ENCODE results near the gene ABCC8. TPM values are rescaled to one million over a fixed set of nuclear protein-coding genes. Genes with fewer than 3 reads are reported as not detected.

Gene ABCC8
- total RNA-seq, 6 experiments from 2014 or later = 1.3 to 1.5 TPM; not detected in 4

DNA sequence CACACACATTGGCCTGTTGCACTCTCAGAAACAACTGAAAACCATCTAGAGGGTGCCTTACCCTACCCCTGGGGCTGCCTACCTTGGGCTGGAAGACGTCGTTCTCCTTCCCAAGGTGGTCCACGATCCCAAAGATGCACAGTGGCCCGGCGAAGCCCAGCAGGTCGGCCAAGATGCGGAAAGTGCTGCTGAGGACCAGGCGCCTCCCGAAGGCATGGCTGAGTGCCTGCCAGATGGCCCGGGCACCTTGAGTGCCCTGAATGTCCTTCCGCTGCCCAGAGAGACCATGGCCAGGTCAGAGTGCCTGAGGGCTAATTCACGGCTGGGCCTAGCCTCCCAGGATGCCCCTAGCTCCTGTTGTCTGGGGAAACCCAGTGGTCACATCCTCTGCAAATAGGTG is 16.2 kb downstream of the ABCC8 start:
- Histone ChIP-seq H3K4me1 (no peaks in the 10 kb centered on the region), H3K4me3 (no peak overlapping the region), H3K9me3 (no peaks in the 10 kb centered on the region), H3K27me3 (no peaks in the 10 kb centered on the region), H3K36me3 (no peaks in the 10 kb centered on the region), H3K27ac (no peak overlapping the region)
- no peak for ATAC-seq
- DNase-seq = no peak
- no CpG with 5 or more reads among the region's 12 CpGs for WGBS (ENCODE audit: insufficient coverage, low coverage, low lambda C conversion rate, missing lambda C conversion rate)
- TF ChIP-seq, protein P1, sequence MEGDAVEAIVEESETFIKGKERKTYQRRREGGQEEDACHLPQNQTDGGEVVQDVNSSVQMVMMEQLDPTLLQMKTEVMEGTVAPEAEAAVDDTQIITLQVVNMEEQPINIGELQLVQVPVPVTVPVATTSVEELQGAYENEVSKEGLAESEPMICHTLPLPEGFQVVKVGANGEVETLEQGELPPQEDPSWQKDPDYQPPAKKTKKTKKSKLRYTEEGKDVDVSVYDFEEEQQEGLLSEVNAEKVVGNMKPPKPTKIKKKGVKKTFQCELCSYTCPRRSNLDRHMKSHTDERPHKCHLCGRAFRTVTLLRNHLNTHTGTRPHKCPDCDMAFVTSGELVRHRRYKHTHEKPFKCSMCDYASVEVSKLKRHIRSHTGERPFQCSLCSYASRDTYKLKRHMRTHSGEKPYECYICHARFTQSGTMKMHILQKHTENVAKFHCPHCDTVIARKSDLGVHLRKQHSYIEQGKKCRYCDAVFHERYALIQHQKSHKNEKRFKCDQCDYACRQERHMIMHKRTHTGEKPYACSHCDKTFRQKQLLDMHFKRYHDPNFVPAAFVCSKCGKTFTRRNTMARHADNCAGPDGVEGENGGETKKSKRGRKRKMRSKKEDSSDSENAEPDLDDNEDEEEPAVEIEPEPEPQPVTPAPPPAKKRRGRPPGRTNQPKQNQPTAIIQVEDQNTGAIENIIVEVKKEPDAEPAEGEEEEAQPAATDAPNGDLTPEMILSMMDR (IDR thresholded peaks at IDR 0.05) = no peak
- no peak for TF ChIP-seq POLR2A (IDR thresholded peaks at IDR 0.05)
- intact Hi-C loops (cut with DNase I) = no loop called here

GRCh38 chr11:17459236-17459896 is 17.3 kb downstream of the ABCC8 start:
- no peaks in the 10 kb centered on the region for H3K9me3 ChIP-seq
- no peaks in the 10 kb centered on the region for H3K4me1 ChIP-seq
- TF ChIP-seq, protein P1 (IDR thresholded peaks at IDR 0.05) = no peak
- no peak for TF ChIP-seq POLR2A (IDR thresholded peaks at IDR 0.05)
- ATAC-seq (no peak), DNase-seq (no peak)
- no peaks in the 10 kb centered on the region for H3K27me3 ChIP-seq
- H3K36me3 ChIP-seq = no peaks in the 10 kb centered on the region
- 56% methylated on average over 9 of the region's 9 CpGs for WGBS (ENCODE audit: insufficient coverage, low coverage, low lambda C conversion rate, missing lambda C conversion rate)
- H3K27ac ChIP-seq = no peak overlapping the region
- H3K4me3 ChIP-seq = no peak overlapping the region
- intact Hi-C loops (cut with DNase I) = no loop called here

GRCh38 chr11:17458268-17458667 is 18.4 kb downstream of the ABCC8 start:
- intact Hi-C loops (cut with DNase I) = no loop called here
- Histone ChIP-seq H3K4me3 (no peak overlapping the region), H3K36me3 (no peaks in the 10 kb centered on the region), H3K27me3 (no peaks in the 10 kb centered on the region), H3K27ac (no peak overlapping the region), H3K9me3 (no peaks in the 10 kb centered on the region), H3K4me1 (no peaks in the 10 kb centered on the region)
- TF ChIP-seq, protein P1 (IDR thresholded peaks at IDR 0.05) = no peak
- no peak for TF ChIP-seq POLR2A (IDR thresholded peaks at IDR 0.05)
- peak in 1 of 4 donors; percentile 38 for ATAC-seq
- 36% methylated on average over 8 of the region's 8 CpGs for WGBS (ENCODE audit: insufficient coverage, low coverage, low lambda C conversion rate, missing lambda C conversion rate)
- DNase-seq = no peak

DNA sequence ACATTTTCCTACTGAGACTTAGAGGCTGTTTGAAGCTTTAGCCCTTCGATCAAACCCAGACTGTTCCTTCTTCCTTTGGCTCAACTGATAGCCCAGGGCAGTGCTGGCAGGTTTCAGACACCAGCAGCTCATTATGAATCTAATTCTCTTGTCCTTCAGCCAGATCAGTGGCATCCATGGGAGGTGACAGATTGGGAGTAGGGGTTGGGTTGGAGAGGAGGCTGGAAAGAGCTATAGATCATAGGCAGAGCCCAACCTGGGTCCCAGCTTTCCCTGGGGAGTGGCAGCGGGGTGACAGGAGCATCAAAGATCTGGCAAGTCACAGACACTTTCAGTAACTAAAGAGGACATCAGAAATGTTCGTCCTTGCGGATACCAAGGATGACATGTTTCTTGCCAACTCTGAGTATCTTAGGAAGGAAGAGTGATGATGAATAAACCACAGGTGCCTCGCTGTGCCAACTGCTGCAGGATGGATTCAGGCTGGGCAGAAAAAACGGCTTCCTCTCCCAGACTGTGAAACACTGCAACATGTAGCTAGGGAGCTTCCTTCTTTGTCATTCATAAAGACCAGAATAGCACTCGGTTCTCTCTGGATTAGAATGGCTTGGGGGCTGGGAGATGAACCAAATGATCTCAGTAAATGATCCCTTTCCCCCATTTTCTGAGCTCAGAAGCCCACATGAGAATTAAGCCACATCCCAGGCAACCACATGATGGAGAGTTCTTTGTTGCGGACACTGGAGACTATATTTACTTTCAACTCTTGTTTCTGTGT is 19.1 kb downstream of the ABCC8 start:
- Histone ChIP-seq H3K4me1 (no peaks in the 10 kb centered on the region), H3K27ac (no peak overlapping the region), H3K27me3 (no peaks in the 10 kb centered on the region), H3K4me3 (no peak overlapping the region), H3K9me3 (no peaks in the 10 kb centered on the region), H3K36me3 (no peaks in the 10 kb centered on the region)
- intact Hi-C loops (cut with DNase I) = no loop called here
- no peak for DNase-seq
- 34% methylated on average over 5 of the region's 8 CpGs for WGBS (ENCODE audit: insufficient coverage, low coverage, low lambda C conversion rate, missing lambda C conversion rate)
- no peak for ATAC-seq
- no peak for TF ChIP-seq POLR2A (IDR thresholded peaks at IDR 0.05)
- TF ChIP-seq, protein P1 (IDR thresholded peaks at IDR 0.05) = no peak

Measured in right lobe of liver (tissue), 6 donors.